HG03432 (cell line): ENCODE data around the gene RAC3.

Experiments used
- ATAC-seq: cut with Tn5 transposase; IDR thresholded peaks from one replicate; pipeline ENCODE4 v1.9.1; 2021; ENCODE audit warnings: mild to moderate bottlenecking, moderate library complexity; ENCODE audit not compliant: unreplicated experiment

RAC3 gene

GRCh38 chr17:82022310-82022980 is 9.0 kb upstream of the RAC3 start, which contains the start of gene CENPX:
Gene CENPX, minus strand, starts transcription at chr17:82022878. Its CDS starts 17 bp downstream, at chr17:82022861.
- ATAC-seq: no peak

- ATAC-seq: peak; percentile 84
These were observed 8.5 kb upstream of the RAC3 start, which contains the start of gene LRRC45 for GRCh38 chr17:82022981-82023446. Gene LRRC45, plus strand, starts transcription at chr17:82023305. Its CDS starts 339 bp downstream, at chr17:82023644.

DNA sequence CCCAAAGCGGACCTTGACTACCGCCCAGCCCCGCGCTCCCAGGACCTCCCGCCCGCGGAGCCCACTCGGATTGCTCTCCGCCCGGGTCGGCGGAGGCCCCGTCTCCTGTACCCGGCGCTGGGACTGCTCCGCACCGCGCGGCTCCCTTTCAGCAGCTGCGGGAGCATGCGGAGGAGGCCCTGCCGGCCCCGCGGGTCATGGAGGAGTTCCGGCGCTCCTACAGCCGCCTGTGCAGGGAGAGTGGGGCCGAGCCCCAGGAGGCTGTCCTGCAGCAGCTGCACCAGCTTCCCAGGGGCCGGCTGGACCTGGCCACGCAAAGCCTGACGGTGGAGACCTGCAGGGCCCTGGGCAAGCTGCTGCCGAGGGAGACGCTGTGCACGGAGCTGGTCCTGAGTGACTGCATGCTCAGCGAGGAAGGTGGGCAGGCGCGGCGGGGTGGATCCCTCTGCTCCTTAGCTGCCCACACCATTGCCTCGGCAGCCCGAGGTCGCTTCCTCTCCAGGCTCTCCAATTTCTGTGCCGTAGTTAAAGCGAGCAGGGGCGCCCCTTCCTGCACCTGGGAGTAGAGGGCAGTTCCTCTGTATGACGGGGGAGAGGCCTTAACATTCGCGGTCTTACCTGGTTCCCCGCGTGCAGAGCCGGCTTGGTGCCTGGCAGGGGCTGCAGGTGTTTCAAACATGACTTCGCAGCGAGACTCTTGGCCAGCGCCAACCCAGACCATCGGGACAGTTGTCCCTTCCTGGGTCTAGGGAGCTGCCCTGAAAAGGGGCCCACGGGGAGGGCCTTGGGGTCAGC is 7.8 kb upstream of the RAC3 start:
- ATAC-seq: peak; percentile 1

DNA sequence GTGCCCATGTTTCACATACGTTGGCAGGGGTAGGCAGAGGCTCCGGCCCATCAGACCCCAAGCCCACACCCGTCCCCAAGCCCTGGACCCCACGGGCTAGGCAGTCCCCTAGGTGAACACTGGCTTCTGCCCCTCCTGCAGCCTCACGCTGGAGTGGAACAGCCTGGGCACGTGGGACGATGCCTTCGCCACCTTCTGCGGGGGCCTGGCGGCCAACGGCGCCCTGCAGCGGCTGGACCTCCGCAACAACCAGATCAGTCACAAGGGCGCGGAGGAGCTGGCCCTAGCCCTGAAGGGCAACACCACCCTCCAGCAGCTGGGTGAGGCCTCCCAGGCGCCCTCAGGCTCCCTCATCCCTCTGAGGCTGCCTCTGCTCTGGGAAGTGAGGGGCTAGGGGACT is 6.6 kb upstream of the RAC3 start:
- no peak for ATAC-seq

DNA sequence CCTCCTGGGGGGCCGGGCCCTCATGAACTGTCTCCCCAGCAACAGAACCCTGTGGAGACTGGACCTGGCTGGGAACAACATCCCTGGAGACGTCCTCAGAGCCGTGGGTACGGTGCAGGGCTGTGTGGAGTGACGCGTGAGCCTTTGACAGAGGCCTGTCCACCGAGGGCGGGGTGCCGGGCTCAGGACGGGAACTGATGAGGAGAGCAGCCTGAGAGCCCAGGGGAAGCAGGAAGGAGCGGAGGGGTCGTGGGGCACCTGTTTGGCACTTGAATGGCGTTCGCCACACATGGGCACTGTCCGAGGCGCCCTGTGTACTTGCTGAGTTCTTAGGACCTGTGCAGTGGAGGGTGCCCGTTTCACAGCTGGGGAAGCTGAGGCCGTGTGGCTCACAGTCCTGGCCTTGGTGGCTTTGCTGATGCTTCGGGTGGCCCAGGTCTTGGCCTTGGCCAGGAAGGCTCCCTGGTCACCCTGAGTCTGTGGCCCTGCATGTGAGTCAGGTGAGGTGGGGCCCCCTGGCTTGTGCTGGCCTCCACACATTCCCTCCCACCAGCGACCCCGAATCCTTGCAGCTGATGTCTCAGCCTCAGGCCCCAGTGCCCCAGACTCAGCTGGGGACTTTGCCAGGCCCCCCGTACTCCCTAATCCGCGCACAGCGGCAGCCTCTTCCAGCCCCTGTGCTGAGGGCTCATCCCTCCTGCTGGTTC is 5.9 kb upstream of the RAC3 start:
- no peak for ATAC-seq

DNA sequence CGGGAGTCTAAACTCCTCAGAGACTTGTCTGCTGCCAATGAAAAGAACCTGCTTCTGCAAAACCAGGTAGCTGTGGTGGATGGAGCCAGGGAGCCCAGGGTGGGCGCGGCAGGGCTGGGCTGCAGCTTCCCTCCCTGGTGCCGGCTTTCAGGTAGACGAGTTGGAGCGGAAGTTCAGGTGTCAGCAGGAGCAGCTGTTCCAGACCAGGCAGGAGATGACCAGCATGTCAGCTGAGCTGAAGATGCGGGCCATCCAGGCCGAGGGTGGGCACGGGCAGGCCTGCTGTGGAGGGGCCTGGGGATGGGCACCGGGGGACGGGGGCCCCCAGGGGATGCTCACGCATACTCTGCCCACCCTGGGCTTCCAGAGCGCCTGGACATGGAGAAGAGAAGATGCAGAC is 3.2 kb upstream of the RAC3 start:
- ATAC-seq: no peak

DNA sequence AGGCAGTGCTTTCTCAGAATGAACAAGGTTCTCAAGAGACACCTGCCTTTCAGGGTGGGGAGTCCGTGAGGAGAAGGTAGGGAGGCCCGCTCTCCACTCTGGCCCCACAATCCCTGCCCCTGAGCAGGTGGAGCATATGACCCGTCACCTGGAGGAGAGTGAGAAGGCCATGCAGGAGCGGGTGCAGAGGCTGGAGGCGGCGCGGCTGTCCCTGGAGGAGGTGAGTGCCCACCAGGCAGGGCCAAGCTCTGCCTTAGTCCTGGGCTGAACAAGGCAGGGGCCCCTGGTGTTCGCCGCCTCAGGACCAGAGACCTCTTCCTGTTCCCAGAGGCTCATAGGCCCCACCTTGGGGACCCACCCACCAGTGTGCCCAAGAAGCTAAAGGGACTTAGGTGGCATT is 2.5 kb upstream of the RAC3 start:
- ATAC-seq: no peak

DNA sequence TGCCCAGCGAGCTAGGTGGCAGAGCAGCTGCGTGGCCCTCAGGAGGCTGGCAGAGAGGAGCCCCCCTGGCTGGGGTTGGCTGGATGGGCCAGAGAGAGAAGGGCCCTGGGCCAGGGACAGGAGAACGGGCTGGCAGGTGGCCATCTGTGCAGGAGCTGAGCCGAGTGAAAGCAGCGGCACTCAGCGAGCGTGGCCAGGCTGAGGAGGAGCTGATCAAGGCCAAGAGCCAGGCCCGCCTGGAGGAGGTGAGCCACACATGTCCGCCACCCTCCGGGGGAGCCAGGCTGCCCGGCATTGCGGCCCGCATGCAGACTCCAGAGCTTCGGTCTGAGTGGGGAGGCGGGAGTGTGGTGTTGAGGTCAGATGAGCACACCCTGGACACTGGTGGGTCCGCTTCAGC is 2.1 kb upstream of the RAC3 start:
- ATAC-seq: no peak

DNA sequence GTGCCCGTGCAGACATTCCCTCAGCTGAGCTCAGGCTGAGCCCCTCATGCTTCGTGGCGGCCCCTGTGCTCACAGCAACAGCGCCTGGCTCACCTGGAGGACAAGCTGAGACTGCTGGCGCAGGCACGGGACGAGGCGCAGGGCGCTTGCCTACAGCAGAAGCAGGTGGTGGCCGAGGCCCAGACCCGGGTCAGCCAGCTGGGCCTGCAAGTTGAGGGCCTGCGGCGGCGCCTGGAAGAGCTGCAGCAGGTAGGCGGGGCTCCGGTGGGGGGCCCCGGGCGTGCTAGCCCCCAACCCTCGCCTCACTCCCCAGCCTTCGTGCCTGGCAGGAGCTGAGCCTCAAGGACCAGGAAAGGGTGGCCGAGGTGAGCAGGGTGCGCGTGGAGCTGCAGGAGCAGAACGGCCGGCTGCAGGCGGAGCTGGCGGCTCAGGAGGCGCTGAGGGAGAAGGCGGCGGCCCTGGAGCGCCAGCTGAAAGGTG is 1.4 kb upstream of the RAC3 start:
- no peak for ATAC-seq

DNA sequence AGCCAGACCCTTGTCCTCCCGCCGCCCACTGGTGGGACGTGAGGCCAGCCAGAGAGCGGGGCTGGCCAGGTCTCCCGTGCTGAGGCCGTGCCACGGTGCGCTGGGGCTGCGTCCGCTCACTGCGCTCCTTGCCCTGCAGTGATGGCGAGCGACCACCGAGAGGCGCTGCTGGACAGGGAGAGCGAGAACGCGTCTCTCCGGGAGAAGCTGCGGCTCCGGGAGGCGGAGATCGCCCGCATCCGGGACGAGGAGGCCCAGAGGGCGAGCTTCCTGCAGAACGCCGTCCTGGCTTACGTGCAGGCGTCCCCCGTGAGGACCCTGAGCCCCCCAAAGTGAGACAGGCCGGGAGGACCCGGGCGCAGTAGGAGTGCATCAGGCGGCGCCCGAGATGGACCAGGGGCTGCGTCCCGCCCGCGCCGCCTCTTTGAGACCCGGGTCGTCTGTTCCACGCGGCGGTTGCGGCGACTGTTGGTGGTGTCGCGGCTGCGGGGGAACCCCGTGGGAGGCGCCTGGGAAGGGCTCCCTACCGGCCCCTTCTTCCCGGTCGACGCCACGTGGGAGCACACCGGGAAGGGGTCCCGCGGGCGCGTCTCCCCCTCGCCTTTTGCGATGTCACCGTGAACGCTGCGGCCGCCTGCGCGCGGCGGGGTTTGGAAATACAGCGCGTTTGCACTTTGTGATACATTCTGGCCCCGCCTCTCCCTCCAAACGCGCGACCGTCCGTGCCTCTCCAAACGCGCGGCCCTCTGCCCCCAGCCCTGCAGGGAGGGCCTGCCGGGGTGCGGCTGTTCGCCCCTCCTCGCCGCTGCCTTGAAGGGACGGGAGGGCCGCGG is 792 bp upstream of the RAC3 start:
- ATAC-seq: peak; percentile 43

- no peak for ATAC-seq
These were observed 578 bp downstream of the RAC3 start for GRCh38 chr17:82031885-82032627.

DNA sequence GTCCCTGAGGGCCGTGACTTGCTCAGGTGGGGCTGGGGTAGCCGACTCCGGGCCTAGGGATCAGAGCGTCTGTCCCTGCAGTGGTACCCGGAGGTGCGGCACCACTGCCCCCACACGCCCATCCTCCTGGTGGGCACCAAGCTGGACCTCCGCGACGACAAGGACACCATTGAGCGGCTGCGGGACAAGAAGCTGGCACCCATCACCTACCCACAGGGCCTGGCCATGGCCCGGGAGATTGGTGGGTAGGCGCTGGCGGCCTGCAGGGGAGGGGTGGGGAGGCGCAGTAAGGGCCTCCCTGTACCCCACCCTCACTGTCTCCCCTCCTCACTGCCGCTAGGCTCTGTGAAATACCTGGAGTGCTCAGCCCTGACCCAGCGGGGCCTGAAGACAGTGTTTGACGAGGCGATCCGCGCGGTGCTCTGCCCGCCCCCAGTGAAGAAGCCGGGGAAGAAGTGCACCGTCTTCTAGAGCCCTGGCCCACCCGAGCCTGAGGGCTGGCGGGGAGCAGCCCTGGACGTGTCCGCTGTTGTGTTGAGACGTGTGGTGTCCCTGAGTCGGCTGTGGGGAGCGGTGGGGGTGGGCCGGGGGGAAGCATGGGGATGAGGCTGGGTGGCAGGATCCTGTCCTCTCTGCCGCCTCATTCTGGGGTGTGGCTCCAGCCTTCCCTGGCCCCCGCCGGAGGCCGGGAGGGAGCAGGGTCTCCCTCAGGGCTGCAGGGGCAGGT is 2.0 kb downstream of the RAC3 start:
- no peak for ATAC-seq

GRCh38 chr17:82034371-82035011 is 3.0 kb downstream of the RAC3 start:
- no peak for ATAC-seq

DNA sequence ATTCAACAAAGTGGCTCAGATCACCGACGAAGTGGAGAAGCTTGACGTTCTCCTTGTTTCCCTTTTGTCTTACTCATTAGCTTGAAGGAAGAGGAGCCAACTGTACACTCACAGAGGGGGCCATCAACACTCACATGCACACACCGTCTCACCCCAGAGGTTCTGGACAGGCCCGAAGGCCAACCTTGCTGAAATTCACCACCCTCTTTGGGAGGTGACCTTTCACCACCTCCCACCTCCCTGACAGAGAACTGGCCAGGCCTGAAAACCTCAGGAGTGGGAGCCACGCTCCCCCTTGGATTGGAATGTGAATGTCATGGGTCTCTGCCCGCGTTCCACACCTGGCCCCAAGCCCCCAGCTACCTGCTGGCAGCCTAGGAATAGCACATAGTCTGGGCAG is 4.0 kb downstream of the RAC3 start:
- no peak for ATAC-seq

GRCh38 chr17:82035956-82036633 is 4.6 kb downstream of the RAC3 start:
- ATAC-seq: no peak

DNA sequence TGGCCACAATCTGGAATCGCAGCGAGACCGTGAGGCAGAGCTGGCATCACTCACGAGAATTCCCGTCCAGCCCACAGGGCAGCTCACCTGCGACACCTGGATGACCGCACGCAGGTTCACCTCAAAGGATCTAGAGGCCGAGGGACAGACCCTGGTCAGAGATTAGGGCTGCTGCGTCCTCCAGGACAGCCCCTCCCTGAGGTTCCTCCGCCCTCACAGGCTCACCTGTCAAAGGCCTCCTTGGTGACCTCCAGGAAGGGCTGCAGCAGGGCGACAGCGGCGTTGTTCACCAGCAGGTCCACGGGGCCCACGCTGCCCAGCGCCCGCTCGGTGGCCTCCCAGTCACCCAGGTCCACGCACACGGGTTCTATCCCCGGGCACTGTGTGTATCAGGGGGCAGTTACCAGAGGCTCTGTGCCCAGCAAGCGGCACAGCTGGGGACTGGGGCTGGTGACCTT is 5.2 kb downstream of the RAC3 start:
- ATAC-seq: no peak

DNA sequence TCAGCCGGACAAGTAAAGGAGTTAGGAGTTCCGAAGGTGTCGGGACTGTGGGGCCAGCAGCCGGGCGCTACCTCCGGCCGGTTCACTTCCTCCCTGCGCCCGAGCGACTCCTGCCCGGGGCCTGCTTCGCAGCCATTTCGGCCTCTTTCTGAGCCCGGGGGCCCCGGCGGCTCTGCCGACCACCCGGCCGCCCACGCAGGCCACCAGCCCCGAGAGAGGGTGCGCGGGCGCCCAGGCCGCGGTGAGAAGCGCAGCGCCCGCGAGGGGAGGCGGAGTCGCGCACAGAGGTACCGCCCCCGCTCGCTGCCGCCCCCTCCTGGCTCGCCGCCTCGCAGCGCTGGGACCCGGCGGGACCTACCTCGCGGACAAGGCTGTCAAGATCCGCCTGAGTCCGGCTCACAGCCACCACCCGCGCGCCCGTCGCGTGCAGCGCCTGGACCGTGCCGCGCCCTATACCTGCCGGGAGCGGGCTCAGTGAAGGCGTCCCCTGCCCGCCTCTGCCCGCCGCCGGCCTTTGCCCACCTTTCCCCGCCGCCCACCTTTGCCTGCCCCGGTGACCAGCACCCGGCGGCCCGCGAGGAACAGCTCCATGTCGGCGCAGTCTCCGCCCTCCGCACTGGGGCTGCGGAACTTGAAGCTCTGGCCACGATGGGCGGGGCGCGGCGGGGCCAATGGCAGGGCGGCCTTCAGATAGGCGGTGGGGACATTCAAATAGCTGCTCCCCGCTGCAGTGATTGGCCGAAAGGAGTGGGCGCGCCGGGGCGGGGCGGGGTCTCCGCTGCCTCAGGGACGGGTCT is 5.8 kb downstream of the RAC3 start, which contains the start of gene DCXR:
TSS of gene DCXR (minus strand) at position 606 of the 797 bp plus-strand sequence. CDS start at position 591, 15 bp downstream.
- peak; percentile 86 for ATAC-seq
